ENCODE data around the gene MEX3A.

Gene MEX3A

GRCh38 chr1:156102633-156103511 lies 20.6 kb upstream of the MEX3A start:
- no peak for FAIRE-seq

GRCh38 chr1:156101880-156102279 lies 19.6 kb upstream of the MEX3A start:
- no peak for FAIRE-seq

GRCh38 chr1:156100205-156100995 lies 18.1 kb upstream of the MEX3A start:
- no peak for FAIRE-seq

- no peak for FAIRE-seq
These were observed 17.0 kb upstream of the MEX3A start for GRCh38 chr1:156099282-156099681.

- no peak for FAIRE-seq
These were observed 16.5 kb upstream of the MEX3A start for GRCh38 chr1:156098784-156099183.

GRCh38 chr1:156097499-156098178 lies 15.4 kb upstream of the MEX3A start:
- no peak for FAIRE-seq

- no peak for FAIRE-seq
These were observed 14.6 kb upstream of the MEX3A start for GRCh38 chr1:156096640-156097391.

GRCh38 chr1:156095906-156096508 lies 13.7 kb upstream of the MEX3A start:
- FAIRE-seq: no peak

- FAIRE-seq: no peak
These were observed 9.3 kb upstream of the MEX3A start for GRCh38 chr1:156091610-156092009.

- no peak for FAIRE-seq
These were observed 8.5 kb upstream of the MEX3A start for GRCh38 chr1:156090840-156091188.

- no peak for FAIRE-seq
These were observed 8.0 kb upstream of the MEX3A start for GRCh38 chr1:156090138-156090839.

- no peak for FAIRE-seq
These were observed 7.4 kb upstream of the MEX3A start for GRCh38 chr1:156089704-156090103.

GRCh38 chr1:156086256-156086662 lies 4.0 kb upstream of the MEX3A start:
- FAIRE-seq: no peak

GRCh38 chr1:156083800-156084790 lies 1.8 kb upstream of the MEX3A start:
- FAIRE-seq: no peak

GRCh38 chr1:156081917-156082308 lies 352 bp downstream of the MEX3A start:
- FAIRE-seq: no peak

- no peak for FAIRE-seq
These were observed 917 bp downstream of the MEX3A start for GRCh38 chr1:156081180-156081916.

- FAIRE-seq: no peak
These were observed 1.4 kb downstream of the MEX3A start for GRCh38 chr1:156080863-156081179.

GRCh38 chr1:156080241-156080862 lies 1.9 kb downstream of the MEX3A start:
- no peak for FAIRE-seq

- FAIRE-seq: no peak
These were observed 2.5 kb downstream of the MEX3A start for GRCh38 chr1:156079762-156080161.
